Kidney capillary endothelial cell (primary cell): ENCODE measurements around the gene RAPGEF1.
"Not testable (repeated sequence)": the region's sequence is repeated elsewhere in the genome, so short reads cannot be mapped to it uniquely, and the experiment has no call there.

Experiments
- DNase-seq: peaks from one replicate; pipeline ENCODE4 v3.0.0-alpha.2; 2018; ENCODE audit warnings: low spot score

RAPGEF1 gene

DNA sequence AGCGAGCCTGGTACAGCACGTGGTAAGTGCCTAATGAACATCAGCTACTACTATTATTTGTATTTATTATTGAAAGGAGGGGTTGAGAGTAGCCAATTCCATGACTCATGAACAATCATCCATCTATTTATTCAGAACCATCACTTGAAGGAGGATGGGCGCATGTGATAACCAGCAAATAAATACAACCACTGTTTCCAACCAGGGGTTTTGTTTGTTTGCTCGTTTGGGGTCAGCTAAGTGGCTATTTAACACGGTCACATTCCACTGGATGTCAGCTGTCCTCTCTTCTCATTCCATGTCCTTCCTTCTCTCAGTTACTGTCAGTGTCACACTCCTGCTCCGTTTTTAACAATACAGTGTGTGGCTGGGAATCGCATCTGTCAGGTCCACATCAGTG, 8.6 kb downstream of the RAPGEF1 start:
- DNase-seq = no peak

- DNase-seq = no peak
Observed at GRCh38 chr9:131728961-131729360, 10.9 kb downstream of the RAPGEF1 start.

GRCh38 chr9:131728546-131728910, 11.3 kb downstream of the RAPGEF1 start:
- no peak for DNase-seq

- DNase-seq = no peak
Observed at GRCh38 chr9:131727795-131728545, 11.9 kb downstream of the RAPGEF1 start.

DNA sequence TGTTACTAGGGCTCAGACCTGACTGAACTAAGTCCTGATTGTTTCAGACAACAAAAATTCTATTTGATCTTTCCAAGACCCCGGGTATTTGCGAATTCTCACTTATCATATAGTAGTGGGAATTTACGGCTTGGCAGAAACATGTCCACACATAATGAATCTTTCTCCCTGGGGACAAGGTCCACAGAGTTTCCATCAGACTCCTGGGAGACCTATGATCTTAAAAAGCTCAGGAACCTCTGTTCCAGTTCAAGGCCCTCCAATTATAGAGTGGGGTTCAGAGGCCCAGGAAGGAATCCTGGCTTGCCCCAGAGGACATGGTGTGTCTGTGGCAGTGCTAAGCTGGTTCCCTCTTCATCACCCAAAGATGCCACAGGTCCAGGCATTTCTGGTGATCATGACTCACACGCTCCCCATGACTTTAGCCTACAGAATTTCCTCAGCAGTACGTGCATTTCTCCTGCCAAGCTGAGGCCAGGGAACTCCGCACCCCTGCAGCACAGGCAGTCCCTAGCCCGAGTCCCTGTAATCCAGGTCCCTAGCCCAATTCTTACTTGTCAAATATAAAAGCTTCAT, 12.6 kb downstream of the RAPGEF1 start:
- DNase-seq = no peak

- DNase-seq = no peak
Observed at GRCh38 chr9:131724683-131725082, 15.2 kb downstream of the RAPGEF1 start.

GRCh38 chr9:131723632-131724031, 16.2 kb downstream of the RAPGEF1 start:
- DNase-seq = no peak

GRCh38 chr9:131722255-131722654, 17.6 kb downstream of the RAPGEF1 start:
- no peak for DNase-seq

- no peak for DNase-seq
Observed at GRCh38 chr9:131721076-131721475, 18.8 kb downstream of the RAPGEF1 start.

- no peak for DNase-seq
Observed at GRCh38 chr9:131720330-131720729, 19.5 kb downstream of the RAPGEF1 start.

GRCh38 chr9:131719262-131719908, 20.5 kb downstream of the RAPGEF1 start:
- DNase-seq = no peak

- no peak for DNase-seq
Observed at GRCh38 chr9:131717719-131718460, 22.0 kb downstream of the RAPGEF1 start.

DNA sequence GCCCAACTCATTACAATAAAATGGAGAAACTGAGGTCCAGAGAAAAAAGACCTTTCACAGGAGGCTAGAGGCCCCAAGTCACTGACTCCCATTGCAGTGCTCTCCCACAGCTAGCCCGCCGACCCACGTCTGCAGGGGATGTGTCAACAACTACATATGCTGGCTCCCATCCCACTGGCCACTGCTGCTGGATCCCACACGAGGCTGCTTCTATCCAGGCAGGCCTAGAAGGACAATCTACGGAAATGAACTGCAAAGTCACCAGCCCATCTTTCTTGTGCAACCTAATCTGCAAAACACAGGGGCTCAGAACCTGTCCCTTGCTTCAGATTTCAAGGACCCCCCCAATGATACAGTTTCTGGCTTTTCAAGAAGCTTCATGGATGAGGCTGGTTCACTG, 24.0 kb downstream of the RAPGEF1 start:
- DNase-seq = no peak

DNA sequence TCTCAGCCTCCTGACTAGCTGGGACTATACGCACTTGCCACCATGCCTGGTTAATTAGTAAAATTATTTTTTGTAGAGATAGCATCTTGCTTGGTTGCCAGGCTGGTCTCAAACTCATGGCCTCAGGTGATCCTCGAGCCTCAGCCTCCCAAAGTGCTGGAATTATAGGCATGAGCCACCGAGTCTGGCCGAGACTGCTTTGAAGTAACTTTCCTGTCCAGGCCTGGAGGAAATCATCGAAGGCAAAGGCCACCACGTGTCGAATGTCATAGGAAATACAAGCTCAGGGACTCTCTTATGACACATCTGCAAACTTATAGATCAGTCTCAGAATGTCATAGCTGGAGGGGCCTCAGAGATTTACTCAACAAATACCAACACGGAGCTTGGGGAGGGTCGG, 25.1 kb downstream of the RAPGEF1 start:
- DNase-seq = no peak

- peak; percentile 98 for DNase-seq
Observed at GRCh38 chr9:131714161-131714646, 25.7 kb downstream of the RAPGEF1 start.

- no peak for DNase-seq
Observed at GRCh38 chr9:131713016-131713415, 26.9 kb downstream of the RAPGEF1 start.

DNA sequence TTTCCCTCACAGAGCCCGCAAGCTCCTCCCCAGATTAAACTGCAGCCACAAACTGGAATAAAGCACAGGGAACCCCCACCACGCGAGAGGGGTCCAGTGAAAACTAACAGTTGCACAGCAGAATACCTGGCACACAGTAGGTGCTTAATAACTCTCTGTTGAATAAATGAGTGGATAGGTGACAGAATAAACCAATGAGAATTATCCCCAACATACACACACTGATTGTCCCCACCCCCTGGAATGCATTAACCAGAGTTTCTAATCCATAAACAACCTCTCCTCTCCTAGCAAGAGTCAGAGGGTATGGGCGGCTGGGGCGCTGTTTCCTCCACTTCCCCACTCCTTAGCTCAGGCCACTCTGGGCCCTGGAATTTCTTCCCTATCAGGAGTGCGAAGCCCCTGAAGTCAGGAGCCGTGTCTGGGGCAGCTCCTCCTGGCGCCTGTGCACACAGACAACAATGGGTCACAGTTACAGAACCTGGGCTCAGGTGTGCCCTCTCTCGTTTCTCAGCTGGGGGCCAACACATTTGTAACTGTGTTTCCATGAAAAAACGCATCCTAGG, 27.6 kb downstream of the RAPGEF1 start:
- DNase-seq = no peak

DNA sequence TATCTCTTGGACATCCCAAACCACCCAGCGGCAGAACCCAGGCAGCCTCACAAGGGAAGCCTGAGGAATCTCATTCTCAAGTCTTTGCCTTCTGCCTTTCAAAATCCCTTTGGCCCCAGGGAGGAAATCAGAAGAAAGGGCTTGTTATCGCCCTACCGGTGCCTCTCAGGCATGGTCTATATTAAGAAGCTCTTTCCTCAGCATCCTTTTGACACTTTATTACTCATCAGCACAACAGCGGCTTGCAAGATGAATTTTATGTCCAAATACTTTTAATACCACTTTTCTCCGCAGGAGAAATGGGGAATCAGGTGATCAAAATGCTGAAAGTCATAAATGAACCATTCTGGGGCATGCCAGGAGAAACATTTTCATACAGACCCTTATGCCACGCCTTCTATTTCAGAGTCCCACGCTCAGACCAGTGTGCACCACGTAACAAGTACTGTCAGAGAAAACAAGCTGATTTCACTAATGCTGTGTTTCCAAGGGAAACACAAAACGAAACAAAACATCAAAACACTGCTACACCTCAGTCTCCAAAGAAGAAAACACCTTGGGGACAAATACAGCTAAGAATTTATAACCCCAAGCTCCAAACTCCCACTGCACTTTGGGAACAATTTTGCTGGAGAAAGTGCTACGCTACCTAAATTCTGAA, 30.0 kb downstream of the RAPGEF1 start:
- DNase-seq = peak; percentile 79

- DNase-seq = not testable (repeated sequence)
Observed at GRCh38 chr9:131709010-131709770, 30.7 kb downstream of the RAPGEF1 start.

- DNase-seq = no peak
Observed at GRCh38 chr9:131708226-131709002, 31.5 kb downstream of the RAPGEF1 start.
